Stimulated activated CD8-positive, alpha-beta memory T cell treated with anti-CD3 and anti-CD28 coated beads, Interleukin-12 subunit alpha, Interleukin-12 subunit beta, amount 100 ng/mL, for 24 hours (primary cell): Measurements from ENCODE around the gene GHRH.

Experiments
- DNase-seq: peaks from one replicate; pipeline ENCODE4 v3.0.0-alpha.2; 2020; ENCODE audit errors: extremely low read depth

GHRH gene

GRCh38 chr20:37290158-37290810 is 28.7 kb upstream of the GHRH start:
- no peak for DNase-seq

- DNase-seq = no peak
These were observed 26.5 kb upstream of the GHRH start for GRCh38 chr20:37288091-37288490.

- DNase-seq = no peak
These were observed 24.2 kb upstream of the GHRH start for GRCh38 chr20:37285664-37286374.

GRCh38 chr20:37284691-37285161 is 23.1 kb upstream of the GHRH start:
- DNase-seq = no peak

GRCh38 chr20:37283530-37284195 is 22.0 kb upstream of the GHRH start:
- DNase-seq = no peak

GRCh38 chr20:37282556-37282955 is 20.9 kb upstream of the GHRH start:
- DNase-seq = no peak

- DNase-seq = no peak
These were observed 18.8 kb upstream of the GHRH start for GRCh38 chr20:37280403-37280802.

GRCh38 chr20:37279820-37280219 is 18.2 kb upstream of the GHRH start:
- DNase-seq = no peak

- no peak for DNase-seq
These were observed 17.5 kb upstream of the GHRH start for GRCh38 chr20:37278966-37279590.

GRCh38 chr20:37277253-37277593 is 15.6 kb upstream of the GHRH start:
- DNase-seq = no peak

GRCh38 chr20:37276494-37277252 is 15.1 kb upstream of the GHRH start:
- DNase-seq = no peak

- DNase-seq = no peak
These were observed 13.4 kb upstream of the GHRH start for GRCh38 chr20:37274851-37275524.

GRCh38 chr20:37273988-37274387 is 12.4 kb upstream of the GHRH start:
- DNase-seq = no peak

GRCh38 chr20:37271421-37271768 is 9.8 kb upstream of the GHRH start:
- no peak for DNase-seq

GRCh38 chr20:37270576-37271420 is 9.2 kb upstream of the GHRH start:
- DNase-seq = no peak

- DNase-seq = no peak
These were observed 6.2 kb upstream of the GHRH start for GRCh38 chr20:37267667-37268313.

- no peak for DNase-seq
These were observed 5.5 kb upstream of the GHRH start for GRCh38 chr20:37266940-37267666.

GRCh38 chr20:37265152-37265551 is 3.5 kb upstream of the GHRH start:
- DNase-seq = no peak

- no peak for DNase-seq
These were observed 2.1 kb upstream of the GHRH start for GRCh38 chr20:37263686-37264085.
